GM19025 (cell line): ENCODE results near the gene TGFBR2.

ENCODE experiments used
- ATAC-seq: cut with Tn5 transposase; IDR thresholded peaks from one replicate; pipeline ENCODE4 v1.9.1; 2021; ENCODE audit warnings: mild to moderate bottlenecking, low read depth, moderate library complexity; ENCODE audit not compliant: unreplicated experiment

Gene TGFBR2

DNA sequence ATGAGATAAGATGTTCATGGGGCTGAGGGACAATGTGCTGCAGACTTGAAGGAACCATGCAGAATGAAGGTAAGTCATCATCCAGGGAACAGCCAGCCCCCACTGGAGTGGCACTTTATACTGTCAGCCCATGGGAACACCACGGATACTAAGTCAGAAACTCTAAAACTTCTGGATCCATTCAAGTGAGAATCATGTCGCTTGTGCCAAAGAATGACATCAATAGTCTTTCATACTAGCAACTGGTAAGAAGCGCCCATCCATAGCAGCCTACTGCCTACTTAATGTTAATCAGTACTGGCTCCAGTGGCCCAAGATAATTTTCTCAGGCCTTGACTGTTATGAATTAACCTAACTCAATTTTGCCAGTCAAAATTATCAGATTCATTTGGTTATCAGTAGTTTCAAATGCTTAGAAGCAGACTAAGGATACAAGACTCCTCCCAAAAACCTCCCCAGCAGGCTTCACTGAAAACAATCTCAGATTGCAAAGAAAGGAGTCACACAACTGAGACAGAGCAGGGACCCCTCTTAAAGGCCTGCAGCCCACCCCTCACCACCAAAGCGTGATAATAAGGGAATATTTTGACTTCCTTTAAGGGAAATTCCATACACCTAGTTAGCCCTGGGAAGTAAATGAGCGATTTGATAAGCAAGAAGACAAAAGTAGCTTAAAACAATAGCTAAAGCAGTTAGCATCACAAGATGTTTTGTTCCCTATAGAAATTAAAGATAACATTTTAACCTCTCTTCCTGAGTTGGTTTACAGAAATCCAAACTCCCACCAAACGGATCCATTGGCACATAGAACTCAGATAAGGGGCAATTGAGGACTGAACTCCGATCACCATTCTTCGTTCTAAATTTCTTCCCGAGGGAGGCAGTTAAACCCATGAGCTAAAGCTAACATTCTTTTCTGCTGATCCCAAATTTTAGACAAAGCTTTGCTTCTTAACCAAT lies 98.8 kb downstream of the TGFBR2 start:
- no peak for ATAC-seq

DNA sequence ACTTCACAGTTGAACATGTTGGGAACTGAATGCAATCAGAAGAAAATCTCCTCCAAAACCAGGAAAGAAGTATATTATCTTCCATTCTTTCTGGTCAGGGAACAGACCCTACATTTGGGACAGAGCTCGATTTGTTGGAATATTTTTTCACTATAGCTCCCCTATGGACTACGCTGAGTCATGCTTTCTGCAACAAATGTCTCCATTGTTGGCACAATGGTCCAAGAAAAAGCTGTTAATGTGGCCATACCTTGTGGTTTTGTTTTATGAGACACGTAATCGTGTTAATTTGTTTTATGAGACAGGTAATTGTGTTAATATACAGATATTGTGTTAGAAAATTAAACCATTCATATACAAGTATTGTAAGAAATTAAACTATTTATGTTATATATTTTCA lies 101.4 kb downstream of the TGFBR2 start:
- no peak for ATAC-seq

DNA sequence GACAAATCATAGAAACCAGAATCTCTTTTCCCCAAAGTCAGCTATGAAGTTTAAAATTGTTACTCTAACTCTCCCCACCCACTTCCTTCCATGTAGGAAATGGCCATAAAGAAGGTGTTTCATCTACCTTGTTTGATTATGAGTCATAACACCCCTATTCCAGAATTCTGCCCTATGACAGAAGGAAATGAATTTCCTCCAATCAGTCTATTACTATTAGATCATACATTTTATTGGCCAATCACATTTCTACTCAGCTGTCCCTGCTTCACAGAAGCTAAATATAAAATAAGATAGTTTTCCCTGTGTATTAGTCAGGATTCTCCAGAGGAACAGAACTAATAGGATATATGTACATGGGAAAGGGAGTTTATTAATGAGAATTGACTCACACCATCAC lies 102.1 kb downstream of the TGFBR2 start:
- no peak for ATAC-seq

DNA sequence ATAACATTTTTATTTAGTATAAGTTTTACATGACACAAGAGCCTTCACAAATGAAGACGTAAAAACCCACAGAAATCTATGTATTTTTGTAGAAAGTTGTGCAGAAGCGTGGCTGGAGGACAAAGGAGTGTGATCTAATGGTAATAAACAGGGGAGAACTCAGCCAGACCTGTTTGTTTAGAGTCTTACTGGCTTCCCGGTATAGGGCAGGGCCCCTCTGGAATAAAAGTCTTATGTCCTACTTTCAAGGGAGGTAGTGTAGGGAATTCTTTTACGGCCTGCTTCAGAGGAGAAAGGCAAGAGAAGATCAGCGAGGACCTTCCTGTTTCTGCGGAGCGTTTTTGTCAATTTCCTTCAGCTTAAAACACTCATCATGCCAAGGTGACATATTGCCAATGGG lies 103.6 kb downstream of the TGFBR2 start:
- no peak for ATAC-seq

DNA sequence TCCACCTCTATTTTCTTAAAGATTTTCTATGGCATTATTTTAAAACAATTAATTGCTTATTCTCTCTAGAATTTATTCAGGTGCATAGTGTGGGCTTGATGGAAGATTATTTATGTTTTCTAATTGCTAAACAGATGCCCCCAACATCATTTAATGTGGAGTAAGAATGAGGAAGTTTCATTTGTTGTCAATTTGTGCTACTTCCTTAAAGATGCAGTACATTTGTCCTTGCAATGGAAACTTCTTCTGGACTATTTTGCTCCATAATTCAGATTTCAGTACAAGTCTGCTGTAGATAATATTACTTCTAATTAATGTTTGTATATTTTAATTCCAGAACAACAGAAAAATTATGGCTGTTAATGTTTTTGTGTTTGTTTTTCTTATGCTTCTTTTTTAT lies 104.8 kb downstream of the TGFBR2 start:
- ATAC-seq, result no peak

DNA sequence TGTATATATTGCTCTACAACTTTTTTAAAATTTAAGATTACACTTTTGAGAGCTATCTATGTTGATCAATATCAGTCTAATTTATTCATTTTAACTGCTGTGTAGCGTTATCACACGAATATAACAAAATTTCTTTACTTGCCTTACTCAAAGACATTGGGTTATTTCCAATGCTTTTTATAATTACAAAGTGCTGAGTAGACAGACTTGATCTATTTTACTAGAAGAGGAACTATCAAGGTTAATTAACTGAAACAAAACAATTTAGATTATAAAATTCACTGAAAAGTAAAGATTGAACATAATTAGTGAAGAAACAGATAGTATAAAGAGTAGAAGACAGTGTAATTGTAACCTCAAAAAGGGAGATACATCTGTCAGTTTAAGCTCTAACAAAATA lies 105.5 kb downstream of the TGFBR2 start:
- no peak for ATAC-seq

DNA sequence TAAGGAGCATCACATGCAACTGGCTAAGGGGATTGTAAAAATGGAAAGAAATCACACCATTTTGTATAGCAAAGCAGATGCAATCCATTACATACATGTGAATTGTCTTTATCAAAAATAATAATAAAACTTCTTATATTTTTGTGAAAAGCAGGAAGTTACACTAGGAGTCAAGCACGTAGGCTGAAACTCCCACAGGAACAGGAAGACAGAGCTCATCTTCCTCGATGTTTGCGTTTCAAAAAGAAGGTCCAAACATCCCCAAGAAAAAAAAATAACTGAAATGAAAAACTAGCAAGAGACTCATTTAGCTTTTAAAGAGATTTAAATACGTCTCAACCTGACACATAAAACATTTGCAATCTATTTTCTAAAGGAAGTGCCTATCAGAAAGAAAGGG lies 106.6 kb downstream of the TGFBR2 start:
- ATAC-seq, result no peak

DNA sequence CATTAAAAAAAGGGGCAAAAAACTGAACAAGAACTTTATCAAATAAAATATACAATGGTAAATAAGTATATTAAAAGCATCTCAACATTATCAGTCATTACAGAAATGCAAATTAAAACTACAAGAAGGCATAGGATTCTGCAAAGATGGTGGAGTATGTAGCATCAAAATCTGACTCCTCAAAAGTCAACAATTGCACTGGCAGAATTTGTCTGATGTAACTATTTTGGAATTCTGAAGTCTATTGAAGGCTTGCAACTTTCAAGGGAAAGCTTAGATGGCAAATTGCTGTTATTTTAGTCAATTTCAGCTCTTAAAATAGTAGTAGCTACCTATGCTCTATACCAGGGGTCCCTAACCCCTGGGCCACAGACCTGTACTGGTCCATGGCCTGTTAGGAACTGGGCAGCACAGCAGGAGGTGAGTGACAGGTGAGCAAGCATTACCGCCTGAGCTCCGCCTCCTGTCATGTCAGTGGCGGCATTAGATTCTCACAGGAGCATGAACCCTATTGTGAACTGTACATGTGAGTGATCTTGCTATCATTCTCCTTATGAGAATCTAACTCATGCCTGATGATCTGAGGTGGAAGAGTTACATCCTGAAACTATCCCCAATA lies 107.6 kb downstream of the TGFBR2 start:
- no peak for ATAC-seq

DNA sequence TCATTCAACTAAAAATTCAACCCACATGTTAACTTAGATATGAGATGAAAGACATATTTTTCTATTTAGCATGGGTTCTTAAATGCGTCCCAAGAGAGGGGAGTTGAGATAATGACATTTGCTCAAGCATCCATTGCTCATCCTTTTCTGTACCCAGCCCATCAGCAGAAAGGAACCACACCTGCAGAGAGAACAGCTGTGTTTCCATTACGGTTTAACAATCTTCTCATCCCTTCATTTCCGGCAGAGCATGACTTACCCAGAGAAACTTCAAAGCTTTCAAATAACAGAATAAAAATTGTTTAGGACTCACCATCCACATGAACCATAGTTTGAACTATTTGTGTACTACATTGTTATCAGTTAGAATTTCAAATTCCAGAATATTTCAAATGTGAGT lies 113.1 kb downstream of the TGFBR2 start:
- ATAC-seq, result no peak

DNA sequence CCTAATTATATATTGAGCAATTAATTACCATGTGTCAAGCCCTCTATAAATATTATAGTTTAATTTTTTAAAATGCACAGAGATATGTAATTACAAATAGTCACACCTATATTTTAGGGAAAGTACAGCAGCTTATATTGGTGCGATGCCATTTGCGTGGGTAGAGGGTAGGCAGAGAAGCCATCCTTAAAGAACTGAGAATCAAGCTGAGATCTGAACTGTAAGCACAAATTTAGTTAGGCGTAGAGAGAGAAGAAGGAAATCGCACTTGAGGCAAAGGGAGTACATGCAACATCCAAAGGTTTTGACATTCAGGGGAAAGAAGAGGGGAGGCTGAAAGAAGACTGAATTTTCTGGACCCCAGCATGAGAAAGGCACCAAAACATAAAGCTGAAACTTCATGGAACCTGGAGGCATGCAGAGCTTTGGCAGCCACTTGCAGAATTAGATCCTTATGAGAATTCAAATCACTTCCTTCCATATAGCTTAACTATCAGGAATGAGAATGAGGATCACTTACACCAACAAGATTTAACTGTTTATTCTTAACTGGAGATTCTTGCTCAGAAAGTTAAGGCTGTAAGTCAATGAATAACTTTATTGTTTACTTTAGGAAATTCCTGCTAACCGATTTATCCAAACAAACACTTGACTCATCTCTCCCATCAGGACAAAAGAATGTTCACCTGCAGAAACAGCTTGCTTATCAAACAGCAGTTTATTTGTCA lies 114.3 kb downstream of the TGFBR2 start:
- no peak for ATAC-seq

DNA sequence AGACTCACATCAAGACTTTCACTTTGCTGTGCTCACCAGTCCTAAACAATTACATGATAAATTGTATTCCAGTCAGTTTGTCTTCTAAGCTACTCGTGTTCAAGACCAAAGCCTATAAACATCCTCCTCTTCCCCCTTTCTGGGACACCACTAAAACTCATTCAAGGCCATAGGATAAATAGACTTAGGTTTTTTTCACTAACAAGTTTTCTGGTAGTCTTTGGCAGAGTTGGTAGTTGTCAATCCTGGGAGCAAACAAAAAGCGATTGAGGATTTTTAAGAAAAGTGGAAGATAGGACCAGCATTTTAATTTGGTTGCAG lies 114.9 kb downstream of the TGFBR2 start:
- ATAC-seq, result no peak

DNA sequence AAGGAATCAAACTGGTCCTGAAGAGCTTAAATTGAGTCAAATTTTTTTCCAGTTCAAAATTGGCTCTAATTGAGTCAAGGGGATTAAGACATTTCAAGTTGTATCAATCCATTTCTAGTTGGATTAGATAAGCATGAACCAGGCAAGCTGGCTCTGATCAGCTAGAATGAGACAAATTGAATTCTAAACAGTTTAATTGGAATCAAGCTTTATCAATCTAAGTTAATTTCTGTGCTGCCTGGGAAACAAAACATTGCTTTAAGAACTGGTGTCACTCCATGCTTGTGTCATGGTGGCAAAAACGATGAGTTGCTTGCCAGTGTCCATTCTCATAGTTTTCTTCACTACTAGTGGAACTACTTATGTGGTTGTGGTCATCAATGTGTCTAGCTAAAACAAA lies 116.8 kb downstream of the TGFBR2 start:
- ATAC-seq, result no peak

DNA sequence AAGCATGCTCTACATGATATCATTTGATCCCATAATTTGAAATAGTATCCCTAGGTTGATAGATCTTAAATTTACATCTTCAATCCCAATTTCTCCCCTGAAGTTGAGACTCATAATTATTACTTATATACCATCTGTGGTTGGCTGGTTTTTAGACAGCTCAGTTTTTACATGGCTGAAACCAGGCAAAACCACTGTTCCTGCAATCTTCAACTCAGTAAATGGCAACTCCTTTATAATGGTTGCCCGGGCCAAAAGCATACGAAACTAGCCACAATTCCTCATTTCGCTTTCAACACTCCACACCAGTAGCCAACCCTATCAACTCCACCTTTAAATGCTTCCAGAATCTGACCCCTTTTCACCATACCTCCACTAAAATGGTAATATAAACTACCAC lies 118.5 kb downstream of the TGFBR2 start:
- no peak for ATAC-seq

DNA sequence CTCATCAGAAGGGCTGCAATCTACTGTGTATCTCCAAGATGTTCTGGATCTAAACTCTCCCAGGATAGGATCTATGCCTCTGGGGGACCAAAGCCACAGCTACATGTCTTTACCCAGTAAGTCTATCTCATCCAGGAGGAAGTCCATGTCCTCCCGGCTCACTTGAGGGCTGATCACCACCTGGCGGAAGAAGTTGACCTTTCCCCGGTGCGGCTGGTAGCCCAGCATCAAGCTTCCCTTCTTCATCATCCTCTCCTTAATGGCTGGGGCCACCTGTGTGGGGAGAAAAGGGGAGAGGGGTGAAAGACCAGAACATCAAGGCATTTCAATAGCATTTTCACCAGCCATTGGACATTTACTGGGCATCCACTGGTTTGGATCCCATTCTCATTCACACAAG lies 121.7 kb downstream of the TGFBR2 start:
- no peak for ATAC-seq

DNA sequence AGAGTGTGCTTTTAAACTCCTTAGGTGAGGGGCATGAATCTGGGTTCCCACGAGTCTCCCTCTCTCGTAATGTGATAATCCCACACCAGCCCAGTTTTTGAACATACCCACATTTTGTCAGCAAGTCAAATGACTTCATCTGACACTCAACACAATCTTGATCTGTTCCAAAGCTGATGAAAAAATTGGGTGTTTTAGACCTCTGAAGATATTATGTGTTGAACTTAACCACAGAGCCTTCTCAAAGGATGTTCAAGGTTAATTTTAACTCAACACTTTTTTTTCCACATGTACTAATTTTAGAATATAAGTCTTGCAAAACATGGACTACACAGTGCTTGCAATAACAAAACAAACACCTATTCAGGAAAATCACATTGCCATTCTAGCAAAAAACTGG lies 123.1 kb downstream of the TGFBR2 start:
- no peak for ATAC-seq

DNA sequence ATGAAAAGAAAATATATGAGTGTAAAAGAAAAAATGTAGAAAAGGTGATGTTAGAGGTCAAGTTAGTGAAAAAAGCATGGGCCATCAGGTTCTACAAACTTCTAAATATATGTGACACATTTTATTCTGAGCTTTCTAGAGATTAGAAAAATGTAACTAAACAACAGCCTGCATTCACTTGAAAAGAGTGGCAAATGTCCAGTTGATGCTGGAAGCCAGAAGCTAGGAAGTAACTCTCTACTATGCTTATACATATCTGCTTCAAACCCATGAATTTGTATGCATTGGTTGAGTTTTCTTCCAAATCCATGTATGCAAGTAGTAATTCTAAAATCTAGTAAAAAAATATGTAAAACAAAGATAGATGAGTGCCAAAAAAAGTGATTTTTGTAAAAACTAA lies 123.5 kb downstream of the TGFBR2 start:
- no peak for ATAC-seq

DNA sequence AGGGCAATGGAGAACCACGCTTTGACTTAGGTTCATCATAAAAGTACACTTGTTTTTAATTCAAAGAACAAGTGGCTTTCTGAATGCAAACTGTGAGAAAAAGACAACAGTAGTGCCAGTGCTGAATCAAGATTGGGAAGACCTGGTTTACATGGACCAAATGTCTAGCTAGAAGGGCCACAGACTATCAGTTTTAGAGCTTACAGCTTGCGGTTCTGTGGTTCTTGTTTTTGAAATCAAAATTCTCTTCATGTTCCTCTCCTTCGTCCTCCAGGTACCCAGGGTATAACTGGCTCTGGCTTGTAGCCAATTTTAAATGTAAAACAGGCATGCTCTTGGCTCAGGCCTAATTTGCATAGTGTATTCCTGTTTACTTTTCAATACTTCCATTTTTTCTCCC lies 124.6 kb downstream of the TGFBR2 start:
- no peak for ATAC-seq

DNA sequence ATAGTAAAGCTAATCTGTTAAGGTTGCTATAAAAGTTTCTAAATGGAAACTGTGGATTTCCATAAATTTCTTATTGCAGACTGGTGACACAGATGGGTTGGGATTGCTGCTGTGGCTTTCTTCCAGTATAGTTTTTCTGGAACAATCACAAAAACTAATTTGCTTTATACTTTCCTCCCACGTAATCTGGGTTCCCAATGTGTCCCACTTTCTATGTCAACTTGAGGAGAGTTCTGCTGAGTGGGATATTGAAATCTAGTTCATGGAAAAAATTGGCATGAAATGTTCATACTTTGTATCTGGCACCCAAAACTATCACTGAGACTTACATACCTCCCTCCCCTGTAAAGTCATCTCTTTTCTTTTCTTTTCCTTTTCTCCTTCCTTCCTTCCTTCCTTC lies 126.8 kb downstream of the TGFBR2 start:
- ATAC-seq, result no peak

DNA sequence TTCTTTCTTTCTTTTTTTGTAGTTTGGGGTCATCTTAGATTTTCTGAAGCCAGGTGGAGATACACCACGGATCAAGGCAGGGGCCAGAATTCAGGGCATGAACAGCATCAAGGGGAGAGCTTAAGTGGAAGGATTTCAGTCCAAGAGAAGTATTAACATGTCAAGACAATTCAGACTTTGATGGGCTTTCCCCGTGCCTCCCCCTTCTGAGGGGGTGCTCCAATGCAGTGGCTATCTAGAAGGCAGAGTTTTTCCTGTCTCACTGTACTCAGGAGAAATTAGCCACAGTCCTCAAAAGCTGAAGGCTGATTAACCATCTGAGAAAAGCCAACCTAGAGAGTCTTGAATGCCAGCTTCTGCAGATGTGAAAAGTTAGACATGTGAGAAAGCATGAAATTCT lies 127.3 kb downstream of the TGFBR2 start:
- ATAC-seq, result no peak

DNA sequence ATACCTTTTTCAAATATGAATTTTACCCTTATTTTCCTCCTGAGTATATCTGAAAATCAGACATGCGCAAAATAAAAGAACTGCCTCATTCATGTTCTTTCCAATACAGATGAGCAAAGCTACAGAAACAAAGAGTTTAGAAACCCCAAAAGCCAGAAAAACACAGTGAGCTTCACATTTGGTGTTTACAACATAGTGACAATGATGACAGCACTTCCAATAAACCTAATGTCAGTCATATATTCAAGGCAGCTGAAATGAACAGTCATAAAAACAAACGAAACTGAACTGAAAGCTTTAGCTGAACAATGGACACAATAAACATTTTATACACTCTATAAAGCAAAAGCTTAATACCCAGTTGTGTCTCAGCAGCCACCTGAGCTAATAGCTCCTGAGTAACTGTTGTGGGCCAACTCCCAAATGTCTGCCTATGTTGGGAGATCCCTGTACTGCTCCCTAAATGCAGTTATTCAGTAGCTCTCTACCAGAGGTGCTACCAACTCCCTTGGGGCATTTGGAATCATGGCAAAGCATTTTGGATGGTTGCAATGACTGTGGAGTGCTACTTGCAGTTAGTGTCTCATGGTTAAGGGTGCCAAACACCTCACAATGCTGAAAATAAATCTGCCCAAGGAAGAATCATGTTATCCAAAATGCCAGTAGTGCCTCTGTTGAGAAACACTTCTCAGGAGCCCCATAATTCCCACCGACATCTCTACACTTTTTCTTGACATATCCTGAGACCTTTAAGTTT lies 131.5 kb downstream of the TGFBR2 start:
- no peak for ATAC-seq

DNA sequence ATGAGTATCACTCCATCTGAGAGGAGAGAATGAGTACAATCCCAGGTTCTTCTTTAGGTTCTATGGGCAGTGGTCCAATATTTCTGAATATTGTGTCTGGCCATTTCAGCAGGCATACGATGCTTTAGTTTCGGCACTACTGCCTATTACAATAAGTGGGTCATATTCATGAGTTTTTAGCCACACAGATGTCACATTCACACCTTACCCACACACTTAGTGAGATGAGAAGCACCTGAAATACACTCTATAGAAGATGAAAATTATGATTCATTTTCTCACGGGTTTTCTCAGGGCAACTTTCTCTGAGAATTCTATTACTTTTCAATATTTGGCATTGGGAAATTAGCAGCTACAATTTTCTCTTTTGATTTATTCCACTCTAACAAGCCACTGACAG lies 132.2 kb downstream of the TGFBR2 start:
- ATAC-seq, result no peak
